ENCODE measurements around the gene NR2F1-AS1. TPM values are rescaled to one million over a fixed set of nuclear protein-coding genes. Genes with fewer than 3 reads are reported as not detected.
A peak's percentile ranks its signal among the peaks of the same experiment; 100 is the strongest.

NR2F1-AS1 gene
- total RNA-seq, 2 experiments from 2014 or later: not detected

GRCh38 chr5:93594591-93595419 lies 13.8 kb upstream of the NR2F1-AS1 start:
- no peak overlapping the region for H3K27ac Mint-ChIP-seq
- peaks cover 11% of the 10 kb centered on the region for H3K4me1 Mint-ChIP-seq (ENCODE audit: low read depth)
- no peak overlapping the region for H3K4me3 Mint-ChIP-seq
- ChIA-PET POLR2A (no interaction called here), CTCF (no interaction called here)
- peaks cover 3% of the 10 kb centered on the region for H3K36me3 Mint-ChIP-seq
- intact Hi-C loops (cut with micrococcal nuclease): loop anchor here (1.0 kb wide), 1 partner anchor 9 kb away; no protein-coding TSS in a partner anchor
- H3K27me3 Mint-ChIP-seq: peaks cover 64% of the 10 kb centered on the region
- peaks cover 4% of the 10 kb centered on the region for H3K9me3 Mint-ChIP-seq
- no peak for DNase-seq

- H3K36me3 Mint-ChIP-seq: peaks cover 8% of the 10 kb centered on the region
- no peak overlapping the region for H3K27ac Mint-ChIP-seq
- DNase-seq: no peak
- H3K27me3 Mint-ChIP-seq: peaks cover 75% of the 10 kb centered on the region
- peaks cover 15% of the 10 kb centered on the region for H3K4me1 Mint-ChIP-seq (ENCODE audit: low read depth)
- H3K9me3 Mint-ChIP-seq: peaks cover 4% of the 10 kb centered on the region
- no peak overlapping the region for H3K4me3 Mint-ChIP-seq
- intact Hi-C loops (cut with micrococcal nuclease): no loop called here
- ChIA-PET POLR2A (no interaction called here), CTCF (interaction anchor here (0.7 kb wide), 1 partner anchor 1199 kb away, joined by 3 read pairs; no protein-coding TSS in a partner anchor)
Measured at GRCh38 chr5:93593476-93594131, 12.6 kb upstream of the NR2F1-AS1 start.

- H3K9me3 Mint-ChIP-seq: peaks cover 4% of the 10 kb centered on the region
- H3K27ac Mint-ChIP-seq: no peak overlapping the region
- H3K4me3 Mint-ChIP-seq: no peak overlapping the region
- H3K36me3 Mint-ChIP-seq: peaks cover 11% of the 10 kb centered on the region
- no peak for DNase-seq
- peaks cover 77% of the 10 kb centered on the region for H3K27me3 Mint-ChIP-seq
- ChIA-PET POLR2A (no interaction called here), CTCF (no interaction called here)
- H3K4me1 Mint-ChIP-seq (ENCODE audit: low read depth): peaks cover 18% of the 10 kb centered on the region
- intact Hi-C loops (cut with micrococcal nuclease): no loop called here
Measured at GRCh38 chr5:93592883-93593282, 11.9 kb upstream of the NR2F1-AS1 start.

GRCh38 chr5:93591323-93591945 lies 10.4 kb upstream of the NR2F1-AS1 start:
- CTCF ChIA-PET: interaction anchor here (0.6 to 1.1 kb wide), 2 partner anchors 29 to 201 kb away, joined by 3 read pairs; no protein-coding TSS in a partner anchor
- POLR2A ChIA-PET: no interaction called here
- Mint-ChIP-seq H3K4me1 (ENCODE audit: low read depth) (peaks cover 27% of the 10 kb centered on the region), H3K4me3 (no peak overlapping the region), H3K36me3 (peaks cover 17% of the 10 kb centered on the region), H3K27ac (no peak overlapping the region), H3K9me3 (peaks cover 4% of the 10 kb centered on the region), H3K27me3 (peaks cover 80% of the 10 kb centered on the region)
- no peak for DNase-seq
- intact Hi-C loops (cut with micrococcal nuclease): no loop called here

- Mint-ChIP-seq H3K27ac (no peak overlapping the region), H3K36me3 (peaks cover 13% of the 10 kb centered on the region), H3K27me3 (peaks cover 77% of the 10 kb centered on the region)
Measured at GRCh38 chr5:93590493-93590892, 9.5 kb upstream of the NR2F1-AS1 start.

GRCh38 chr5:93589829-93590215 lies 8.8 kb upstream of the NR2F1-AS1 start:
- H3K9me3 Mint-ChIP-seq: no peaks in the 10 kb centered on the region
- DNase-seq: no peak
- POLR2A ChIA-PET: no interaction called here
- H3K4me1 Mint-ChIP-seq (ENCODE audit: low read depth): peaks cover 28% of the 10 kb centered on the region
- peaks cover 74% of the 10 kb centered on the region for H3K27me3 Mint-ChIP-seq
- no peak overlapping the region for H3K27ac Mint-ChIP-seq
- CTCF ChIA-PET: no interaction called here
- intact Hi-C loops (cut with micrococcal nuclease): loop anchor here (10.0 kb wide), 2 partner anchors 1205 to 1265 kb away; no protein-coding TSS in a partner anchor
- H3K36me3 Mint-ChIP-seq: peaks cover 13% of the 10 kb centered on the region
- no peak overlapping the region for H3K4me3 Mint-ChIP-seq

More at GRCh38 chr5:93590493-93590892, 9.5 kb upstream of the NR2F1-AS1 start:
- DNase-seq: no peak
- intact Hi-C loops (cut with micrococcal nuclease): no loop called here
- Mint-ChIP-seq H3K4me3 (no peak overlapping the region), H3K9me3 (no peaks in the 10 kb centered on the region), H3K4me1 (ENCODE audit: low read depth) (peaks cover 31% of the 10 kb centered on the region)
- ChIA-PET POLR2A (no interaction called here), CTCF (no interaction called here)

GRCh38 chr5:93589152-93589828 lies 8.3 kb upstream of the NR2F1-AS1 start:
- H3K4me3 Mint-ChIP-seq: no peak overlapping the region
- H3K27ac Mint-ChIP-seq: no peak overlapping the region
- peaks cover 28% of the 10 kb centered on the region for H3K4me1 Mint-ChIP-seq (ENCODE audit: low read depth)
- ChIA-PET POLR2A (no interaction called here), CTCF (interaction anchor here (2.7 kb wide), 1 partner anchor 12 kb away, joined by 8 read pairs; no protein-coding TSS in a partner anchor)
- no peak for DNase-seq
- no peaks in the 10 kb centered on the region for H3K9me3 Mint-ChIP-seq
- peaks cover 13% of the 10 kb centered on the region for H3K36me3 Mint-ChIP-seq
- intact Hi-C loops (cut with micrococcal nuclease): loop anchor here (10.0 kb wide), 2 partner anchors 1206 to 1266 kb away; no protein-coding TSS in a partner anchor
- H3K27me3 Mint-ChIP-seq: peaks cover 68% of the 10 kb centered on the region

GRCh38 chr5:93588352-93589151 lies 7.5 kb upstream of the NR2F1-AS1 start:
- POLR2A ChIA-PET: no interaction called here
- H3K36me3 Mint-ChIP-seq: peaks cover 13% of the 10 kb centered on the region
- H3K4me3 Mint-ChIP-seq: no peak overlapping the region
- H3K4me1 Mint-ChIP-seq (ENCODE audit: low read depth): peaks cover 27% of the 10 kb centered on the region
- intact Hi-C loops (cut with micrococcal nuclease): loop anchor here (10.0 kb wide), 2 partner anchors 1206 to 1266 kb away; no protein-coding TSS in a partner anchor
- peaks cover 65% of the 10 kb centered on the region for H3K27me3 Mint-ChIP-seq
- H3K27ac Mint-ChIP-seq: no peak overlapping the region
- no peak for DNase-seq
- CTCF ChIA-PET: interaction anchor here (2.5 to 2.7 kb wide), 2 partner anchors 12 to 13 kb away, joined by 6 to 8 read pairs; no protein-coding TSS in a partner anchor
- H3K9me3 Mint-ChIP-seq: no peaks in the 10 kb centered on the region

GRCh38 chr5:93587597-93588351 lies 6.8 kb upstream of the NR2F1-AS1 start:
- ChIA-PET CTCF (interaction anchor here (1.1 to 2.7 kb wide), 4 partner anchors 11 to 213 kb away, joined by 6 to 9 read pairs (median 8); no protein-coding TSS in a partner anchor), POLR2A (no interaction called here)
- Mint-ChIP-seq H3K9me3 (no peaks in the 10 kb centered on the region), H3K27ac (no peak overlapping the region), H3K27me3 (peaks cover 60% of the 10 kb centered on the region), H3K36me3 (peaks cover 13% of the 10 kb centered on the region), H3K4me3 (peak overlapping the region; percentile 42), H3K4me1 (ENCODE audit: low read depth) (peaks cover 26% of the 10 kb centered on the region)
- intact Hi-C loops (cut with micrococcal nuclease): loop anchor here (2.0 to 10.0 kb wide), 4 partner anchors 13 to 1267 kb away; no protein-coding TSS in a partner anchor
- no peak for DNase-seq

GRCh38 chr5:93586736-93587596 lies 5.9 kb upstream of the NR2F1-AS1 start:
- DNase-seq: no peak
- Mint-ChIP-seq H3K9me3 (no peaks in the 10 kb centered on the region), H3K27ac (peak overlapping the region; percentile 23), H3K4me3 (peak overlapping the region; percentile 42), H3K27me3 (peaks cover 56% of the 10 kb centered on the region), H3K4me1 (ENCODE audit: low read depth) (peaks cover 26% of the 10 kb centered on the region), H3K36me3 (peaks cover 13% of the 10 kb centered on the region)
- CTCF ChIA-PET: interaction anchor here (0.6 to 2.7 kb wide), 6 partner anchors 9 to 214 kb away, joined by 3 to 9 read pairs (median 6); no protein-coding TSS in a partner anchor
- intact Hi-C loops (cut with micrococcal nuclease): loop anchor here (1.0 to 10.0 kb wide), 5 partner anchors 8 to 1268 kb away; no protein-coding TSS in a partner anchor
- POLR2A ChIA-PET: no interaction called here

Measured in activated CD4-positive, alpha-beta memory T cell treated with anti-CD3 and anti-CD28 coated beads for 36 hours (primary cell).